ENCODE measurements around the gene SP140.
"Not testable (repeated sequence)": the region's sequence is repeated elsewhere in the genome, so short reads cannot be mapped to it uniquely, and the experiment has no call there.

SP140 gene

DNA sequence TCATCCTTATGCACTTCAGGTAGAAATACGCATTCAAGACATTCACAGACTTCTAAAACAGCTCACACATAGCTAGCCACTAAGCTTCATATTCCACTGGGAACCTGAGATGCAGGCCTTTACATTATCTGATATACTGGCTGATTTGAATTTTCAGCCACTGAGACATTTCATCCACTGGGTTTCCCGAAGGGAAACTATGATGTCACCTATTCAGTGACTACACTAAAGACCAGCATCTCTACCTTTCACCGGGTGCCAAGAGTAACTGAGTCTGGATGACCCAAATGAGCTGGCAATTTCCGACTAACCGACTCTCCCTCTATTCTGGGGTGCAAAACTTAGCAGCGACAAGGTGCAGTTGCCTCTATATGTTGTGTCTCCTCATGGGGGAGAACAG is 69.7 kb downstream of the SP140 start:
- DNase-seq, result no peak

DNA sequence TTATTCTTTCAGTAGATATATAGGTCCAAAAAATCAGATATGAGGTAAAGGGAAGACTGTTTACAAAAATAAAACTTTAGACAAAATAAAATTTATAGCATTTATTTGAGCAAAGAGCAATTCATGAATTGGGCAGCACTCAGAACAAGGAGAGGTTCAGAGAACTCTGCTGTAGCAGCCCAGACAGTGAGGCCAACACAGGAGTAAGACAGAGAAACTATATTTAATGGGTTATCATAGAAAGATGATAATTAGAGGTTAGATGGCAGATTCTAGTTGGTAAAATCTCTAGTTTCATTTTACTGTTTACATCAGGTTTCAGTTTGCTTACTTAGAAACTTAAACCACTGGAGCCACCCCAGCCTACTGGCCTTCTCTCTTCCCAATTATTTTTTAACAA is 71.4 kb downstream of the SP140 start:
- DNase-seq, result no peak

DNA sequence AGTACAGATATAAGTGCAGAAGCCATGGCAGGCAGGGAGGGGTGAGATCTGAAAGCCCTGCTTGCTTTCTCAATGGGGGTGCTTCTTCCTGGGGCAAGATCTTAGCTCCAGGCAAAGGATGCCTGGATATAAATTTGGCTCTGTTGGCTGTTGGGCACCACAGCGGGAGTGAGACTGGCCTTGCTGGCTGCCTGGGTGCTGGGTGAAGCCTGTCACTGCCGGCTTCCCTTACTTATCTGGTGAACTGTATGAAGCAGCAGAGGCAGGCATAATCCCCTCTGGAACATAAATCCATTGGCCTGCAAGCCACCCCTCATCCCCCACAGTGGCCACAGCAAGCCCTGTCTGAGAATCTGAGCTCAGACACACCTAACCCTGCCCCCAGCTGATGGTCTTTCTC is 74.1 kb downstream of the SP140 start:
- DNase-seq, result no peak

GRCh38 chr2:230305416-230306275 is 80.1 kb downstream of the SP140 start:
- no peak for DNase-seq

DNA sequence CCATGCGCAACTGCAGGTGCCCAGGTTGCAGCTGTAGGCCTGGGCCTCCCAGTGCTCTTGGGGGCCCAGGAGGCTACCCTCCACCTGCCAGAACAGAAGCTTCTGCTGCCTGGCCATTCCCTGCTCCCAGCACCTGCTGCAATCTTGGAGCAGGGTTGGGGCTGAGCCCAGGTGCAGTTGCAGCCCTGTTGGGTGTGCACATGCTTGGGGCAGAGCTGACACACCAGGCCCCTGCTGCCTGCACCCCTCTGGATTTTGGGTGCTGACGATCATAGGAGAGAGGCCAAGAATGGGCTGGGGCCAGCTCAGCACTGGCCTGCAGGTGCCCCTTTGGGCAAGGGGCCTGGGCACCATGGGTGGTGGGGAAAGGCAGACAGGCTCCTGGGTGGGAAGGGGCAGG is 80.9 kb downstream of the SP140 start:
- DNase-seq, result no peak

DNA sequence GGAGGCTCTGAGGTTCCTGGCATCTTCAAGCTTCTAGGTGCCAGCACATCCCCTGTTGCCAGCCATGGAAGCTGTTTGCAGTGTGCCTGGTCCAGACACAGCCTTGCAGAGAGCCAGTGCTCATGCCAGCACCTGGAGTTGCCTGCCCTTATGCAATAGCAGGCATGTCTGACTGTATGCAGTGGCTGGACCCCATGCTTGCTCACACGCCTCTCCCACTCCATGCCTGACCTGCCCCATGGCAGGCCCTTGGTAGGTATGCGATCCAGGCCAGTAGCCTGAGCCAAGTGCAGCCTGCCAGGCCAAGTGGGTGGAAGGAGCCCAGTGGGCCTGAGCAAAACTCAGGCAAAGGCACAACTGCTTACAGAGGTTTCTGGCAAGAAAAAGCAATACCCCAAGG is 81.9 kb downstream of the SP140 start:
- no peak for DNase-seq

- no peak for DNase-seq
These were observed 83.0 kb downstream of the SP140 start for GRCh38 chr2:230308402-230309000.

DNA sequence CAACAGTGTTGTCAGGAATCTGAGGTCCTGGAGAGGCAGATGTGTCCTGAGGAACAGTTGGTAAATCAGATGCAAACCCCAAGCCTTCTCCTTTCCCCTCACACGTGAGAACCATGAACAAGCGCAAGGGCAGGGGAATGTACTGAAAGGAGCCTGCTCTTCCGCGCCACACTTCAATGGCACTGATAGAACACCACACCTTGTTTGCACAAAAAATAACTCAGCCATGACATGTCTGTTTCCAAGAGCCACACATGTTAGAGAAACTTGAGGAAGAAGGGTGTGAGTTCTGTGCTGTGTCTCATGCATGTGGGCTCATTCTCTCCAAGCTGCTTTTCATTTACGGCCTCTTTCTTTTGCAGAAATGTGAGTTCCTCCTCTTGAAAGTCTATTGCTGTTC is 85.3 kb downstream of the SP140 start:
- not testable (repeated sequence) for DNase-seq

- DNase-seq, result not testable (repeated sequence)
These were observed 86.1 kb downstream of the SP140 start for GRCh38 chr2:230311634-230312033.

GRCh38 chr2:230312638-230313037 is 87.1 kb downstream of the SP140 start:
- no peak for DNase-seq

DNA sequence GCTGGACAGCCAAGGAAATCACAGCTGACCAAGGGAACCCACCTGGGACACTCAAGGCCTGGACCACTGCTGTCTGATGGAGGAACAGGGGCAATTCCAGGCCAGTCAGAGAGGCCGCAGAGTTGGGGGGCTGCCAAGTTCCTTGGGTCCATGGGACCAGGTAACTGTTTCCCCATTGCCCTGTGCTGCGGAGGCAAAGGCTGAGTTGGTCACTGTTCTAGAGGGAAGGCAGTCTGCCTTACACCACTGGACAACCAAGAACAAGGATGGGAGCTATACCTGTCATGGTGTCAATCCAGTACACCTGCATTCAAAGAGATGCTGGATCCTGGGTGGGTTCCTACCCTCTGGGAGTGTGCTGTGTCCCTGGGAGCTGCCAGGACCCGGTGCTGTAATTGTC is 91.8 kb downstream of the SP140 start:
- DNase-seq, result no peak

GRCh38 chr2:230318190-230319121 is 92.9 kb downstream of the SP140 start:
- no peak for DNase-seq

- DNase-seq, result no peak
These were observed 93.8 kb downstream of the SP140 start for GRCh38 chr2:230319211-230319862.

GRCh38 chr2:230321031-230321430 is 95.5 kb downstream of the SP140 start:
- DNase-seq, result no peak

- DNase-seq, result no peak
These were observed 97.2 kb downstream of the SP140 start for GRCh38 chr2:230322561-230323384.

- no peak for DNase-seq
These were observed 98.0 kb downstream of the SP140 start for GRCh38 chr2:230323385-230324106.

- no peak for DNase-seq
These were observed 99.0 kb downstream of the SP140 start for GRCh38 chr2:230324503-230324902.

DNA sequence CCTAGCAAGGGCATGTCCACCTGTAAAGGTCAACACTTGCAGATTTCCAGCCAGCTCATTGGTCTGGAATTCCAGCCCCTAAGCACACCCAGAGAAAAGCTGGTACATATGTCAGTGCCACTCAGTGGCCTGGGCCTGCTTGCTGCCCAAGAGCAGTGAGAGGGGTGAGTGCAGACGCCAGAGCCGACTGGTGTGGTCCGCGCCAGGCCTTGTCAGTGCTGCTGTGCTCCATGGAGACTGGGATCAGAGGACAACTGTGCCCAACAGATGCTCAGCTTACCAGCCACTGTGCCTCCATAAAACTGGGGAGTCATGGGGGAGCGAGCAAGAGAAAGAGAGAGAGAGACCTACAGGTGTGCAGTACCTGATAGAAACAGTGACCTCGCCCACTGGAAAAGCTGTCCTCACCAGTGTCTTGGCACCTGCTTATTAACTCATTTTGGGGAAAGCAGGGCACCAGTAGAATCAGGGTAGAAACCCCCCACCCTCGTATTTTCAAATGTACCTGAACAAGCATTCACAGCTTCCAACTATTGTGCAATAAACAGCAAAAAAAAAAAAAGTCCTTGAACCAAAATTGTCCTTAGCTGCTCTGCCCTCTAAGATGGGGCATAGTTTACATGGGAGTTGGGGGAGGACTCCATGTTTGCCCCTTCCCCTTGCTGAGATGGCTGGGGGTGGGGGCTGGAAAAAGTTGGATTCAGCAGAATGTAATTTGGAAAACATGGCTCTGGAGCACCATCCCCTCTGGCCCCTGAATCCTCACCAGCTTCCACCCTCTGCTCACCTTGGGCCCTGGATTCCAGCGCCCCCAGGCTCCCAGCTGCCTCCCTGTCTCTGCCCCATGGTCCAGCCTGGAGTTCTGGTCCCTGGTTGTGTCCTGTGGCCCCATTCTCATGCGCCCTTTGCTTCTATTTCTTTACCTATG is 100.0 kb downstream of the SP140 start:
- no peak for DNase-seq

DNA sequence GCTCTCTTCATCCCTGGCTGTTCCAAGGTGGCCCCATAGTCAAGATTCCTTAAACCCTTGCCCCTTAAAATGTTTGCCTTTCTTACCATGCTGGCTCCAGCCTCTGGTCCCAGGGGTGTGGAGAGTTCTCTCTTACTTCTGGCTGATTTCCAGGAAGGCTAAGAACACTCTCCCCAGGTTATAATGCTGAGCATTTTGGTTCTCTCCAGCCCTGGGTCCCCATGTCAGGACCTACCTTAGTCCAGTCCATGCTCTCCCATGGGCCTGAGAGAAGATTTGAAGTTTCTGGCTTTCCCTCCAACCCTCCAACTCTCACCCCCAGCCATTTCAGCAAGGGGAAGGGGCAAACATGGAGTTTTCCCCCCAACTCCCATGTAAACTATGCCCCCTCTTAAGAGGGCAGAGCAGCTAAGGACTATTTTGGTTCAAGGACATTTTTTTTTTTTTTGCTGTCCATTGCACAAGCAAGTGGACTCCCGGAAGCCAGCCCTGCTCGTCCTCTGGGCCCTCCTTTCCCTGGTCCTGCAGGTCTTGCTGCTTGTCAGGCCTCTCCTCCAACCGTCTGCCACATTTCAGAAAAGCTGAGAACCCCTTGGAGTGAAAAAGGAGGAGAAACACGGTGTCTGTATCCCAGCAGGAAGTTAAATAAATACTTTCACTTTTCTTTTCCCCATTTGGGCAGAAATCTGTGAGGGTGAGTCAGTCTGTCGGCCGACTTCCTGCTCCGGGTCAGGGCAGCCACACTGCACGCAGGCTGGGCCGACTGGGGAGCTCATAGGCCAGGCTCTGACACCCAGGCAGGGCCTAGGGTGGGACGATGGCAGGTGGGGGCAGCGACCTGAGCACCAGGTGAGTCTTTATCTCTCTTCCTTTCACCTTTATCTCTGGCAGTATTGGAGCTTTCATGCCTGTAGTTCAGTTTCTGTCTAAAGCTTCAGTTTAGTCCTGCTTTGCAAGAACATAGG is 101.2 kb downstream of the SP140 start, which contains the start of gene SP140L:
Gene SP140L (plus strand): TSS at position 741 of the 965 bp plus-strand sequence. CDS start 77 bp downstream, at position 818.
- peak; percentile 24 for DNase-seq
